Upper lobe of left lung (tissue), 6 donors: ENCODE data around the gene DNAJC18. TPM values are rescaled to one million over a fixed set of nuclear protein-coding genes. Genes with fewer than 3 reads are reported as not detected.

Source experiments
- ATAC-seq, 2 donors: fragments of 200-7000 bp; cut with Tn5 transposase; one replicate each; pipeline ENCODE4 v1.9.1; 2022; ENCODE audit warnings: mild to moderate bottlenecking in 2 of 2, moderate library complexity in 2 of 2; ENCODE audit not compliant: low FRiP score in 2 of 2
- DNase-seq, 2 donors: peaks; one replicate each; pipeline ENCODE4 v3.0.0-alpha.2; 2019 to 2020
- H3K27ac ChIP-seq, 4 donors: fragments of 200-600 bp; sonication (generic); one replicate each; pipeline ENCODE4 v1.5.1; 2016 to 2019
- H3K27me3 ChIP-seq, 4 donors: fragments of 200-600 bp; sonication (generic); one replicate each; pipeline ENCODE4 v1.5.1; 2017 to 2019
- H3K36me3 ChIP-seq, 4 donors: fragments of 200-600 bp; sonication (generic); one replicate each; pipeline ENCODE4 v1.5.1; 2016 to 2019
- H3K4me1 ChIP-seq, 4 donors: fragments of 200-600 bp; sonication (generic); one replicate each; pipeline ENCODE4 v1.5.1; 2018 to 2019
- H3K4me3 ChIP-seq, 4 donors: fragments of 200-600 bp; sonication (generic); one replicate each; pipeline ENCODE4 v1.5.1; 2017 to 2019; ENCODE audit warnings: mild to moderate bottlenecking in 2 of 4, moderate library complexity in 1 of 4
- H3K9me3 ChIP-seq, 4 donors: fragments of 200-600 bp; sonication (generic); one replicate each; pipeline ENCODE4 v1.5.1; 2018 to 2019
- CTCF ChIP-seq, 6 experiments: fragments of 450-650 bp in 4 of 6; fragments of 200-600 bp in 2 of 6; sonication (generic) in 2 of 6; IDR thresholded peaks; one replicate each; pipeline ENCODE4 v1.5.1; 2016 to 2019; ENCODE audit warnings: antibody characterized with exemption in 6 of 6
- EP300 ChIP-seq, 4 donors: sonication (generic); formaldehyde crosslinking; IDR thresholded peaks; one replicate each; pipeline ENCODE4 v1.5.1; 2017; ENCODE audit warnings: antibody characterized with exemption in 4 of 4, control low read depth in 2 of 4
- POLR2A ChIP-seq, 4 donors: fragments of 450-650 bp; IDR thresholded peaks; one replicate each; pipeline ENCODE4 v1.5.1; 2016 to 2017; ENCODE audit warnings: antibody characterized with exemption in 4 of 4, mild to moderate bottlenecking in 2 of 4
- POLR2AphosphoS5 ChIP-seq, 2 donors: sonication (generic); formaldehyde crosslinking; IDR thresholded peaks; one replicate each; pipeline ENCODE4 v1.5.1; 2017; ENCODE audit warnings: antibody characterized with exemption in 2 of 2
- WGBS, 2 donors: methylation state at CpG; one replicate each; pipeline ENCODE4 v1.1.5; 2017 to 2018; 5-methylcytosine and 5-hydroxymethylcytosine counted together
- total RNA-seq, 6 donors: library from RNA; depleted of rRNA in 4 of 6; stranded (reverse); fragments of >200 nt in 4 of 6; gene quantifications; one replicate each; pipeline versions ENCODE4 v1.1.0 to v1.2.1, GENCODE V29; 2016 to 2021
- donor health status: DM: no; HTN: no; CAD: no; lungs with moderate emphysema.
- donor health status: DM: no; HTN: yes; CAD: no; lungs with severe emphysema.

DNAJC18 gene
- total RNA-seq, 6 donors from 2014 or later, result 1.0 to 11.6 (median 6.3) TPM

GRCh38 chr5:139474890-139475791 lies 35.8 kb upstream of the DNAJC18 start:
- Histone ChIP-seq H3K27ac (peak overlapping the region; percentile 46 to 88 (median 72)), H3K4me3 (no peak overlapping the region), H3K9me3 (no peaks in the 10 kb centered on the region), H3K4me1 (peaks cover 50 to 73% (median 60%) of the 10 kb centered on the region in 4 donors), H3K27me3 (no peaks in the 10 kb centered on the region), H3K36me3 (peaks cover 13 to 52% (median 33%) of the 10 kb centered on the region in 4 donors)
- WGBS, 2 donors, result 31% methylated on average over 12 to 13 of the region's 13 CpGs
- ATAC-seq, result peak; percentile 48 to 85
- peak in 1 of 2 donors; percentile 74 for DNase-seq
- peak in 1 of 2 donors; percentile 9 for TF ChIP-seq POLR2AphosphoS5 (IDR thresholded peaks at IDR 0.05)
- no peak for TF ChIP-seq CTCF (IDR thresholded peaks at IDR 0.05)

- Histone ChIP-seq H3K4me3 (no peak overlapping the region), H3K27ac (peak overlapping the region; percentile 48 to 88 (median 72)), H3K27me3 (no peaks in the 10 kb centered on the region), H3K36me3 (peaks cover 10 to 37% (median 27%) of the 10 kb centered on the region in 4 donors), H3K9me3 (no peaks in the 10 kb centered on the region), H3K4me1 (peaks cover 40 to 67% (median 47%) of the 10 kb centered on the region in 4 donors)
- WGBS, 2 donors, result 66 to 70% methylated on average over 2 of the region's 2 CpGs
- ATAC-seq (no peak), DNase-seq (no peak)
- TF ChIP-seq POLR2AphosphoS5 (IDR thresholded peaks at IDR 0.05) (peak in 1 of 2 donors; percentile 8), EP300 (IDR thresholded peaks at IDR 0.05) (peak in 2 of 4 donors; percentile 25 to 32), CTCF (IDR thresholded peaks at IDR 0.05) (peak in 2 of 6 experiments; percentile 18 to 20), POLR2A (IDR thresholded peaks at IDR 0.05) (no peak)
These were observed 34.2 kb upstream of the DNAJC18 start for GRCh38 chr5:139473565-139473964.

GRCh38 chr5:139473105-139473504 lies 33.8 kb upstream of the DNAJC18 start:
- H3K27ac ChIP-seq, result peak overlapping the region; percentile 48 to 88 (median 70)
- H3K4me1 ChIP-seq, result peaks cover 38 to 62% (median 46%) of the 10 kb centered on the region in 4 donors
- no peak overlapping the region for H3K4me3 ChIP-seq
- WGBS, 2 donors, result 60 to 72% methylated on average over 8 of the region's 8 CpGs
- no peak for DNase-seq
- ATAC-seq, result no peak
- H3K27me3 ChIP-seq, result no peaks in the 10 kb centered on the region
- TF ChIP-seq POLR2A (IDR thresholded peaks at IDR 0.05), result no peak
- TF ChIP-seq CTCF (IDR thresholded peaks at IDR 0.05), result no peak
- no peak for TF ChIP-seq EP300 (IDR thresholded peaks at IDR 0.05)
- no peak for TF ChIP-seq POLR2AphosphoS5 (IDR thresholded peaks at IDR 0.05)
- no peaks in the 10 kb centered on the region for H3K9me3 ChIP-seq
- H3K36me3 ChIP-seq, result peaks cover 5 to 32% (median 23%) of the 10 kb centered on the region in 4 donors

- H3K4me1 ChIP-seq, result peaks cover 38 to 58% (median 46%) of the 10 kb centered on the region in 4 donors
- ATAC-seq, result no peak
- H3K36me3 ChIP-seq, result peaks cover 0 to 26% (median 17%) of the 10 kb centered on the region in 4 donors
- no peak overlapping the region for H3K4me3 ChIP-seq
- DNase-seq, result peak in 1 of 2 donors; percentile 47
- no peaks in the 10 kb centered on the region for H3K9me3 ChIP-seq
- WGBS, 2 donors, result 86 to 89% methylated on average over 11 to 15 of the region's 15 CpGs
- TF ChIP-seq POLR2A (IDR thresholded peaks at IDR 0.05) (no peak), EP300 (IDR thresholded peaks at IDR 0.05) (no peak), CTCF (IDR thresholded peaks at IDR 0.05) (no peak), POLR2AphosphoS5 (IDR thresholded peaks at IDR 0.05) (no peak)
- no peaks in the 10 kb centered on the region for H3K27me3 ChIP-seq
- H3K27ac ChIP-seq, result peak overlapping the region; percentile 48 to 88 (median 70)
These were observed 33.2 kb upstream of the DNAJC18 start for GRCh38 chr5:139472386-139473030.
